LNCAP (cell line): ENCODE data around the gene COMMD10.

Source experiments
- TF ChIP-seq, protein P1 (sequence below): fragments of 450-650 bp; IDR thresholded peaks from 2 replicates; pipeline ENCODE4 v1.5.1; 2017; ENCODE audit warnings: mild to moderate bottlenecking

COMMD10 gene

DNA sequence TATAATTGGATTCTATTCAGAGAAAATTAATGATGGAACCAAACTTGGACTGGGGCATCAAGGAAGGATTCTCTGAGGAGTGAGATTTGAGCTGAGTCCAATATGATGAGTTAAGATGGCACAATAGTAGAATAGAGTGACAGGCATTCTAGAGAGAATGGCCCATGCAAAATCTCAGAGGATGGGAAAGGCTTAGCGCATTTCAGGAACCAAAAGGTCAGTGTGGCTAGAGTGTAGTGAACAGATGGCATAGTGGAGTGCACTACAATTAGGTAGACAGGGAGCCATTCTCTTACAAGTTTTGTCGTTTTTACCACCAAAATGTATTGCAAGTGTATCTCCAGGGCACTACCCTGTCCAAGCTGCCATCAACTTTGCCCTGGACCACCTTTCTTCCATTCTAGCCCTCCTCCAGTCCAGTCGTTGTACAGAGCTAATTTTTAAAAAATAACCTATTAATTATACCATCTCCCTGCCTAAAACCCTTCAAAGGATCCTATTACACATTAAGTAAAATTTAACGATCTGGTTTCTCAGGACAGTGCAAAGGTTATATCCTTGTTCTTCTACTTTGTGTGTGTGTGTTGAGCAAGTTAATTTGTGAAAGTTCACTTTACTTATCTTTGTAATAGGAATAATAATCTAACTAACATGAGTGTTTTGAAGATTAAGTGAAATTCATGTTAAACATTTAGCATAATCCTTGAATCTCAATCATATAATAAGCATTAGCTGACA is 211.7 kb downstream of the COMMD10 start:
- TF ChIP-seq, protein P1, sequence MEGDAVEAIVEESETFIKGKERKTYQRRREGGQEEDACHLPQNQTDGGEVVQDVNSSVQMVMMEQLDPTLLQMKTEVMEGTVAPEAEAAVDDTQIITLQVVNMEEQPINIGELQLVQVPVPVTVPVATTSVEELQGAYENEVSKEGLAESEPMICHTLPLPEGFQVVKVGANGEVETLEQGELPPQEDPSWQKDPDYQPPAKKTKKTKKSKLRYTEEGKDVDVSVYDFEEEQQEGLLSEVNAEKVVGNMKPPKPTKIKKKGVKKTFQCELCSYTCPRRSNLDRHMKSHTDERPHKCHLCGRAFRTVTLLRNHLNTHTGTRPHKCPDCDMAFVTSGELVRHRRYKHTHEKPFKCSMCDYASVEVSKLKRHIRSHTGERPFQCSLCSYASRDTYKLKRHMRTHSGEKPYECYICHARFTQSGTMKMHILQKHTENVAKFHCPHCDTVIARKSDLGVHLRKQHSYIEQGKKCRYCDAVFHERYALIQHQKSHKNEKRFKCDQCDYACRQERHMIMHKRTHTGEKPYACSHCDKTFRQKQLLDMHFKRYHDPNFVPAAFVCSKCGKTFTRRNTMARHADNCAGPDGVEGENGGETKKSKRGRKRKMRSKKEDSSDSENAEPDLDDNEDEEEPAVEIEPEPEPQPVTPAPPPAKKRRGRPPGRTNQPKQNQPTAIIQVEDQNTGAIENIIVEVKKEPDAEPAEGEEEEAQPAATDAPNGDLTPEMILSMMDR = no peak

DNA sequence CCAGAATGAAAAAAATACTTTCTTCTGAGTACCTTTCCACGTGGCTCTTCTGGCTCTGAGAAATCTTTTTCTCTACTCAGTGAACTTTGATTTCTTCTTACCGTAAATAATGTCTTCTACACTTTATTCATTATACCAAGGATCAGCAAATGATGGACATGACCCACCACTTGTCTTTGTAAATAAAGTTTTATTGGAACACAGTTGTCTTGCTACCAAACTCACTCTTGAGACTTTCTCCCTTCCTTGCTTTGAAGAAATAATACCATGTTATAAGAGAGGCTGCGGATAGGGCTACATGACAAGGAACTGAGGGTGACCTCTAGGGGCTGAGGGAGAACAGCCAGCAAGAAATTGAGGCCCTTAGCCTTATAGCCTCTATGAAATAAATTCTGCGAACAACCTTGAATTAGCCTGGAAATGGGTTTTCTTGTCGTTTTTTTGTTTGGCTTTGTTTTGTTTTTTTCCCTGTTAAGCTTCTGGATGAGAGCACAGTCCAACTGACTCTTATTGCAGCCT is 212.5 kb downstream of the COMMD10 start:
- TF ChIP-seq, protein P1 = no peak

DNA sequence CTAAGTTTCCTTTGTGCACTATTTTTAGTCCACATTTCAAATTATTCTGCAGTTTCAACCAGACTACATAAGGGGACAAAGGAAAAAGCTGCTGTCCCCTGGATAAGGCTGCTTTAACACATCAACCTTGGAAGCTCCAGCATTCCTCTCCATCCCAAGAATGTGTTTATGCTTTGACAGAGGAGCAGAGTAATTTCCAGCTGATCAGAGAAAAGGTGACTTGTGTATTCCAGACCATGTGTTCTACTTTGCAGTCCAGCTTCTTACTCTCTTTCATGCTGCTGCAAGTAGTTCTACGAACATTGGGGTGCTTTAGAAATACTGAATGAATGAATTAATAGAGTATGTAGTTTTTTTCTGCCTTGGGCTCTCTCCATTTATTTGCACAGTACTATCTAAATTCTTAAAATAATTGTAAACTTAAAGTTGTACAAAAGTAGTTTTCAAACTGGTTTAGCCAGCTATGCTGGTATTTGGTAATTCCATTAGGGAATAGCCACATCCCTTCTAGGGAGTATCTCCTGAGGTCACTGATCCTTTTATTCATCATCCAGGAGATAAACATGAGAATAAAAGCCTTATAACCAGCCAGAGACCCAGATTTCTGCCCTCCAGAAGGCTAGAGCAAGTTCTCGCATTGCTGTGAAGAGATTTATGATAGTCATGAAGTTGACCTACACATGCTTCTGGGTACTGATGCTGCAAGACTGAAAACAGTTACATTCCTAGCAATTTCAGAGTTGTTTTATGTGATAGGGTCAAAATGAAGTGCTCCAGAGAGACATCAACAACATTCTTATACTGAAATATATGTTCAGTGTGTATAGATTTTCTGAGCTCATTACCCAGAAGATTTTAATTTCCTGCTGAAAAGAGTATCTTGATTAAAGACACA is 215.2 kb downstream of the COMMD10 start:
- TF ChIP-seq, protein P1 = no peak

DNA sequence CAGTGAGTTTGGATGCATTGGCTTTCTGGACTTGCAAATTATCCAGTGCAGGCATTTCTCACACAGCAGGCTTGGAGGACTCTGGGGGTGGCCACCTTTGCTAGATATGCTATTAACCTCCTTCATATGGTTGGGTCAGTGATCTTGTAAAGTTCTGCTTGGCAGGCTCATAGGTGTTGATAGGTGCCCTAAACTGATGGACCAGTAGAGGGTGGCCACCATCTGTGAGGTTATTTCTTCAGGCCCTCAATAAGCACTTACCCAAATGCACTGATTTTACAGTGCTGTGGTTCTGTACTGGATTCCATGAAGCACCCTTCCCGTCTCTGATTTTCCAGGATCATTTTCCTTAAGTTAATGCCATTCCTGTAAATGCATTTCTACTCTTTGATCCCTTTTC is 216.3 kb downstream of the COMMD10 start:
- TF ChIP-seq, protein P1 = no peak

DNA sequence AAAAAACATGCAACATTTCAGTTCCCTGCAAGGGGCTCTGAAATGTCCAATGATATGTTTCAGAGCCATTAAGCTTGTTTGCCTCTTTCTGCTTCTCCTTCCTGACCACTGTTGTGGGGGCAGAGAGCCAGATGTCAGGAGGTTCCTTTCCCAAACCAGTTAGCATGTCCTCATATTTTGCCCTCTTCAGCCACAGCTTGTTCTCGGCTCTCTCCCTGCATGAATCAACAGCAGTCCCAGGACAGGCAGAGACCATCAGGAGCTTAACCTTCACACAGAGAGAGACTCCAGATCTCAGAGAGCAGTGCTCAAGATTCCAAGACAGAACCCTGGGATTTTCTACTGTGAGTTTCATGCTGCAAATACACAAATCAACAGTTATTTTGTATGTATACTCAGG is 218.5 kb downstream of the COMMD10 start:
- TF ChIP-seq, protein P1 = no peak

DNA sequence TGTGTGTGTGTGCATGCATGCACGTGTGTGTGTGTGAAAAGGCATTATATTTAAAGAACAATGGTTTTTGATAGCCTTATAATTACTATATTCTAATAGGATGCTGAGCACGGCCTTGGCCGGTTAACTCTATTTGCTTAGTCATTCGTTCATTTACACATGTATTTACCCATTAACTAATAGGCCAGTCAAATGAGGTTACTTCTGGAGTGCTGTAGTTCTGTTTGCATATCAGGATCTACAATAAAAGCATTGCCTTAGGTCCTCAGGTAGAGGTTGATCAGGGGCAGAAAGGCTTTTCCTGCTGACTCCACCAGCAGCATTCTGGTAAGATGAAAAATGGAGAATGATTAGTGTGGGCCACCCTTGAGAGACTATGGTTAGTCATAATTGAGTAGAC is 219.0 kb downstream of the COMMD10 start:
- TF ChIP-seq, protein P1 = no peak

DNA sequence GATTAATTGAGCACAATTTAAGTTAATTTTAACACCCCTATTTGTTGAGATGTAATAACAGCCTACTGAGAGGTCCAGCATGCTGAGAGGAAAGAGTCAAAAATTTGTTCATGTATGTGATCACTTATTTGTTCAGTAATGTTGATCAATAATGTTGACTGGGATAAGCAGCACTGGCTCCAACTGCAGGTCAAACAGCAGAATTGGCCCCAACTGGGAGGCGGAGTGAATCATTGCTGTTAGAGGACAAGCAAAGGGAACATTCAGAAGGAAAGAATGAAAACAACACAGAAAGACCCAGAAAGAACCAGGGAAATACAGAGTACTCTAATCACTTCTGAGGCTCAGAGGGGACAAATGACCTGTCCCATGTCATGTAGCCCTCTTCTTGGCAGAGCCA is 221.1 kb downstream of the COMMD10 start:
- TF ChIP-seq, protein P1 = no peak
